Type B pancreatic cell (in vitro differentiated cells): ENCODE measurements around the gene CALML6. TPM values are rescaled to one million over a fixed set of nuclear protein-coding genes. Genes with fewer than 3 reads are reported as not detected.

Source experiments
- DNase-seq: peaks from one replicate; pipeline ENCODE4 v3.0.0; 2021; ENCODE audit warnings: mixed read lengths; ENCODE audit not compliant: unreplicated experiment; ENCODE audit errors: extremely low spot score
- H3K27ac Mint-ChIP-seq: 2 replicates; pipeline ENCODE4 v1.8.0; 2021; ENCODE audit warnings: mild to moderate bottlenecking, mixed read lengths
- H3K27me3 Mint-ChIP-seq: 2 replicates; pipeline ENCODE4 v1.8.0; 2021; ENCODE audit warnings: mixed read lengths
- H3K36me3 Mint-ChIP-seq: 2 replicates; pipeline ENCODE4 v1.8.0; 2021; ENCODE audit warnings: mixed read lengths
- H3K4me1 Mint-ChIP-seq: one replicate; pipeline ENCODE4 v1.8.0; 2021; ENCODE audit warnings: mixed read lengths; ENCODE audit not compliant: unreplicated experiment
- H3K4me3 Mint-ChIP-seq: 2 replicates; pipeline ENCODE4 v1.8.0; 2021; ENCODE audit warnings: mild to moderate bottlenecking, mixed read lengths
- H3K9me3 Mint-ChIP-seq: 2 replicates; pipeline ENCODE4 v1.8.0; 2021; ENCODE audit warnings: mixed read lengths
- total RNA-seq: library from RNA; stranded (reverse); gene quantifications from 2 replicates; pipeline ENCODE4 v1.2.1, GENCODE V29; 2021; ENCODE audit warnings: low replicate concordance
- TF ChIP-seq, protein P1 (sequence below): fragments of 200-600 bp; sonication (generic); conservative IDR thresholded peaks from 2 replicates; pipeline ENCODE4 v1.5.0; 2021; ENCODE audit warnings: antibody characterized with exemption, mild to moderate bottlenecking

Gene CALML6
- total RNA-seq, 1 donor from 2014 or later, result 0.65 TPM

DNA sequence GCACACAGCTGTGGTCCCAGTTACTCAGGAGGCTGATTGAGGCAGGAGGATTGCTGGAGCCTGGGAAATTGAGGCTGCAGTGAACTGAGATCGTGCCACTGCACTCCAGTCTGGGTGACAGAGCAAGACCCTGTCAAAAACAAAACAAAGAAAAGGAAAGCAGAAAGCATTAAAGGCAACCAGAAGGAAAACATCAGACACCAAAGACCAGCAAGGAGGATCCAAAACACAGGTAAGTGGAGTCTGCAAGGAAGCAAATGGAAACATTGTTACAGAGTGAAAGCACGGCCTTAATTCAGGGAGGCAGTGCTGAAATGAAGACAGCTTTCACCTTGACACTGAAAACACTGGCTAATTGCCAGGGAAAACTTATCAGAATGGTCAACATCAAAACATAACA is 47.7 kb downstream of the CALML6 start:
- Mint-ChIP-seq H3K9me3 (no peaks in the 10 kb centered on the region), H3K4me3 (no peak overlapping the region), H3K27ac (no peak overlapping the region), H3K4me1 (peaks cover 9% of the 10 kb centered on the region), H3K36me3 (no peaks in the 10 kb centered on the region), H3K27me3 (peaks cover 19% of the 10 kb centered on the region)
- TF ChIP-seq, protein P1, sequence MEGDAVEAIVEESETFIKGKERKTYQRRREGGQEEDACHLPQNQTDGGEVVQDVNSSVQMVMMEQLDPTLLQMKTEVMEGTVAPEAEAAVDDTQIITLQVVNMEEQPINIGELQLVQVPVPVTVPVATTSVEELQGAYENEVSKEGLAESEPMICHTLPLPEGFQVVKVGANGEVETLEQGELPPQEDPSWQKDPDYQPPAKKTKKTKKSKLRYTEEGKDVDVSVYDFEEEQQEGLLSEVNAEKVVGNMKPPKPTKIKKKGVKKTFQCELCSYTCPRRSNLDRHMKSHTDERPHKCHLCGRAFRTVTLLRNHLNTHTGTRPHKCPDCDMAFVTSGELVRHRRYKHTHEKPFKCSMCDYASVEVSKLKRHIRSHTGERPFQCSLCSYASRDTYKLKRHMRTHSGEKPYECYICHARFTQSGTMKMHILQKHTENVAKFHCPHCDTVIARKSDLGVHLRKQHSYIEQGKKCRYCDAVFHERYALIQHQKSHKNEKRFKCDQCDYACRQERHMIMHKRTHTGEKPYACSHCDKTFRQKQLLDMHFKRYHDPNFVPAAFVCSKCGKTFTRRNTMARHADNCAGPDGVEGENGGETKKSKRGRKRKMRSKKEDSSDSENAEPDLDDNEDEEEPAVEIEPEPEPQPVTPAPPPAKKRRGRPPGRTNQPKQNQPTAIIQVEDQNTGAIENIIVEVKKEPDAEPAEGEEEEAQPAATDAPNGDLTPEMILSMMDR, result no peak
- no peak for DNase-seq

DNA sequence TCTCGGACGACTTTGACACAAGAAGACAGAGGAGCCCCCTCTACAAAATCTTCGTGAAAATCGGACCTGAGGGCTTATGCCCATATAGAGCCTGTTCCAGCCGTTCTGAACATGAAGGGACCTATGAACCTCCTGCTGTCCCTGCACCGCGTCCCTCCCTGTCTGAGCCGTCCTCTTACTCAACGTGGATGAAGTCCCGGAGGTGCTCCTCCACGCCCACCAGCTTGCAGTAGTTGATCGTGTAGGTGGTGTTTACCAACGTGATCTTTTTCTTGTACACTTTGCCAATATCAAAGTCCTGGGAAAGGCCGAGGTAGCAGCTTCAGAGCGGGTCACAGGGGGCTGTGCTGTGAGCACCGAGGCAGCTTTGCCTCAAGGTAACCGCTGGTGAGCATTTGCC is 48.5 kb downstream of the CALML6 start:
- H3K36me3 Mint-ChIP-seq, result no peaks in the 10 kb centered on the region
- TF ChIP-seq, protein P1, result no peak
- no peak for DNase-seq
- peaks cover 9% of the 10 kb centered on the region for H3K4me1 Mint-ChIP-seq
- no peak overlapping the region for H3K4me3 Mint-ChIP-seq
- peaks cover 19% of the 10 kb centered on the region for H3K27me3 Mint-ChIP-seq
- no peaks in the 10 kb centered on the region for H3K9me3 Mint-ChIP-seq
- H3K27ac Mint-ChIP-seq, result no peak overlapping the region

DNA sequence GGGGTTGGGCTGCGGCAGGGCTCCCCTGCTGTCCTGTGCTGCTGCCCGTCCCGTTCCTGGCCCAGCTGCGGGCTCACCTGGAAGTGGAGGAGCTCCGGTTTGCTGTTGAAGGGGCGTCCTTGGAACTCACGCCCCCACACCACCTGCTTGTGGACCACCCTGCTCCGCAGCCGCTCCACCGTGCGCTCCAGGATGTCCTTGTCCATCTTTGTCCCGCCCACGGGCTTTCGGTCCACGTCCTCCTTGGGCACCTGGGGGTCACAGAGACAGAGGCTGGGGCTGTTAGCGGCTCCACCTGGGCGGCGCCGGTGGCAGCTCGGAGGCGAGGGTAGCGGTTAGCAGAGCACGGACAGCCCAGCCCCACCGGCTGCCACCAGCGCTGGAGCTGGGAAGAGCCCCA is 49.8 kb downstream of the CALML6 start:
- no peak for DNase-seq
- H3K27me3 Mint-ChIP-seq, result peaks cover 15% of the 10 kb centered on the region
- H3K9me3 Mint-ChIP-seq, result no peaks in the 10 kb centered on the region
- H3K36me3 Mint-ChIP-seq, result no peaks in the 10 kb centered on the region
- no peak overlapping the region for H3K27ac Mint-ChIP-seq
- H3K4me1 Mint-ChIP-seq, result peaks cover 9% of the 10 kb centered on the region
- no peak overlapping the region for H3K4me3 Mint-ChIP-seq
- TF ChIP-seq, protein P1, result no peak

- H3K36me3 Mint-ChIP-seq, result no peaks in the 10 kb centered on the region
- H3K27me3 Mint-ChIP-seq, result peaks cover 13% of the 10 kb centered on the region
- no peak for DNase-seq
- H3K4me3 Mint-ChIP-seq, result no peak overlapping the region
- no peaks in the 10 kb centered on the region for H3K9me3 Mint-ChIP-seq
- TF ChIP-seq, protein P1, result no peak
- H3K4me1 Mint-ChIP-seq, result peaks cover 9% of the 10 kb centered on the region
- H3K27ac Mint-ChIP-seq, result no peak overlapping the region
These were observed 50.5 kb downstream of the CALML6 start for GRCh38 chr1:1965546-1965945.

DNA sequence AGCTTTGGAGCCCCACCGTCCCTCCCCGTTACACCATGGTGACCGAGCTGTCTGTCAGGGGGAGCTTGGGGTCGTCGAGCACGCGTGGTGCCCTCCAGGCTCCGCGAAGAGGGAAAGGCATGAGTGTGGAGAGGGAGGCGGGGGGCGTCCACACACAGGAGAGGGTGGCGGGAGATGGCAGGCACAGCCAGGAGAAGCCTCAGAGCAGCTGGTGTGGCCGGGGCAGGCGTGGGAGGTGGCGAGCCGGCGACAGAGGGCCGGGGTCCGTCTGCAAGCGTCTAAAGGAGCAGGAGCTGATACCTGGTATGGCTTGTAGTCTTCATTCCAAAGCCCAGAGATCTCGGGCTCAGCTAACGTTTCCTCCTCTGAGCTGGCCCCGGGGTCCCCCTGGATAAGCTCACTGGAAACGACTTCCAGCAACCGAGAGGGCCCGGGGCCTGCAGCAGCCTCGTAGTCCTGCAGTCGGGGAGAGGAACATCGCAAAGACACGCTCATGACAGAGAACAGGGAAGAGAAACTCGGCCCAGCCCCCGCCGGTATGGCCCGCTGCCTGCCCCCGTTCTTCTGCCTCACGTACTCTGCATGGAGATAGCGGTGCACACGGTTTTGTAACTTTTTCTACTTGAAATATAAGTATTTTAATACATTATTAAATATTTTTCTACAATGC is 51.1 kb downstream of the CALML6 start:
- no peak overlapping the region for H3K4me3 Mint-ChIP-seq
- no peak overlapping the region for H3K27ac Mint-ChIP-seq
- no peaks in the 10 kb centered on the region for H3K36me3 Mint-ChIP-seq
- peaks cover 9% of the 10 kb centered on the region for H3K27me3 Mint-ChIP-seq
- H3K4me1 Mint-ChIP-seq, result peaks cover 5% of the 10 kb centered on the region
- TF ChIP-seq, protein P1, result no peak
- no peaks in the 10 kb centered on the region for H3K9me3 Mint-ChIP-seq
- no peak for DNase-seq

Other genes starting within 250 kb of the CALML6 start
- 88.8 and 116 TPM in 2 replicates for gene SLC35E2B, start 222.5 kb upstream of the CALML6 start, total RNA-seq
- 45.9 and 47.0 TPM in 2 replicates for gene CDK11A, start 190.9 kb upstream of the CALML6 start, total RNA-seq
- 78.4 and 89.2 TPM in 2 replicates for gene NADK, start 136.8 kb upstream of the CALML6 start, total RNA-seq
- 279 and 297 TPM in 2 replicates for gene GNB1, start 24.2 kb upstream of the CALML6 start, total RNA-seq
- 1.8 and 3.9 TPM in 2 replicates for gene TMEM52, start 4.0 kb downstream of the CALML6 start, total RNA-seq
- gene CFAP74, start 88.5 kb downstream of the CALML6 start, total RNA-seq, result 0.76 and 1.5 TPM in 2 replicates
- gene GABRD, start 104.1 kb downstream of the CALML6 start, total RNA-seq, result 0.43 and 2.0 TPM in 2 replicates
- gene PRKCZ, start 135.2 kb downstream of the CALML6 start, total RNA-seq, result 33.2 and 64.4 TPM in 2 replicates